Measurements from ENCODE around the gene TMC8. TPM values are rescaled to one million over a fixed set of nuclear protein-coding genes. Genes with fewer than 3 reads are reported as not detected.

The TMC8 gene
- total RNA-seq, 2 experiments from 2014 or later: 134 to 140 TPM

DNA sequence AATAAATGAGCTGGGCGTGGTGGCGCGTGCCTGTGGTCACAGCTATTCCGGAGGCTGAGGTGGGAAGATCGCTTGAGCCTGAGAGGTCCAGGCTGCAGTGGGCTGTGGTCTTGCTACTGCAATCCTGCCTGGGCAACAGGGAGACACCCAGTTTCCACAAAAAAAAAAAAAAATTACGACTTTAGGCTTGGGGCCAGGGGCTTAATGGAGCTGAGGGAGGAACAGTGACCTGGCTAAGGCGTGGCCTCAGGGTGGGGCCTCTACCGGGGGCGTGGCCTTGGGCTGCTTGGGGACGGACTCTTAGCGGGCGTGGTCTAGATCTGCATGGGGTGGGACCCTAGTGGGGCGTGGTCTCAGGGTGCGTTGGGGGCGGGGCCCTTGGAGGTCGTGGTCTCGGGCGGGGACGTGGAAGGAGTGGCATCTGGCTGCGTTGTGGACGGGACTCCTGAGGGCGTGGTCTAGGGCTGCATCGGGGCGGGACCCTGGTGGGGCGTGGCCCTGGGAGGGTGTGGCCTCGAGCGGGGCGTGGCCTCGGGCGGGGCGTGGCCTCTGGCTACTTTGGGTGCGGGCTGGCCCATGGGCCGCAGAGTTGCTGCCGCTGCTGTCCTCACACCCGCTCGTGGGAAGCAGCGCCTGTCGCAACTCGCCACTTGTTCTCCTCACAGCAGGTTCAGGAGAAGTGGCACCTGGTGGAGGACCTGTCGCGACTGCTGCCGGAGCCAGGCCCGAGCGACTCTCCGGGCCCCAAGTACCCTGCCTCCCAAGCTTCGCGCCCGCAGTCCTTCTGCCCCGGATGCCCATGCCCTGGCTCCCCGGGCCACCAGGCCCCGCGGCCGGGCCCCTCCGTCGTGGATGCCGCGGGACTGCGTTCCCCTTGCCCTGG is 9.8 kb downstream of the TMC8 start:
- ChIA-PET POLR2A (interaction anchor here (0.6 to 2.1 kb wide), 12 partner anchors 11 to 1473 kb away, joined by 3 to 7 read pairs (median 5); partner anchors contain the start of gene TK1), CTCF (interaction anchor here (1.0 to 2.9 kb wide), 2 partner anchors 10 to 36 kb away, joined by 7 to 13 read pairs; partner anchors contain the start of gene TMC8)
- Mint-ChIP-seq H3K4me3 (peak overlapping the region; percentile 31), H3K4me1 (ENCODE audit: low read depth) (peaks cover 56% of the 10 kb centered on the region), H3K27me3 (no peaks in the 10 kb centered on the region), H3K36me3 (peaks cover 45% of the 10 kb centered on the region), H3K9me3 (no peaks in the 10 kb centered on the region), H3K27ac (peak overlapping the region; percentile 63)
- intact Hi-C loops (cut with micrococcal nuclease): loop anchor here (1.0 kb wide), 1 partner anchor 10 kb away; the partner anchor contains the start of gene TMC8
- peak; percentile 98 for DNase-seq

DNA sequence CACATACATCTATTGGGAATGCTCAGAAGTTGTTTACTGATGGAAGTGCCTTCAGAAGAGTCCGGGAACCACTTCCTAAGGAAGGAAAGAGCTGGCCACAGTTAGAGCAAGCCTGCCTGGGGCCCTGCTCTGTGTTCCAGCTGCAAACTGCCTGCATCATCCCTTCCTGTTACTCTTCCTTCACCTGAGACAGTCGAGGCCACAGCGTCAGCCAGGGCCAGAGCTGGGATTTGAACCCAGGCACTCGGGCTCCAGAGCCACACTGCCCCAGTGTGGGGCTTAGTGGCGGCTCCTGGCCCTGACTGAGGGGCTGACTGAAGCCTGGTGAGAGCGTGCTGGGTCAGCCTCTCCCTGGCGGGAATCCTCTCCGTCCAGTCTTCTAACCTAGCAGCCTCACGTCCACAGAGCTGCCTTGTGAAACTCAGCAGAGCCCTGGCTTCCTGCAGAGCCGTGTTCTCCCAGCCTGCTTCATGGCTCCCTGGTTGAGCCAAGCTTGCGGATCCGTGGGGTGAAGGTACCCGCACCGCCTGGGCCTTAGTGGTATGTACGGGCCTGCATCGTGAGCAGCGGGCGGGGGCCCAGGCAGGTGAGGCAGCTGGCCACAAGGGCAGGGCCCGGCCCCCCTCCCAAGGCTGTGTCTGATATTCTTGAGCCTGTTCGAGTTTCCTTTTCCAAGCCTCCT is 11.0 kb downstream of the TMC8 start:
- Mint-ChIP-seq H3K27me3 (no peaks in the 10 kb centered on the region), H3K4me1 (ENCODE audit: low read depth) (peaks cover 47% of the 10 kb centered on the region), H3K4me3 (no peak overlapping the region), H3K36me3 (peaks cover 33% of the 10 kb centered on the region), H3K9me3 (no peaks in the 10 kb centered on the region), H3K27ac (no peak overlapping the region)
- POLR2A ChIA-PET: interaction anchor here (1.3 to 2.3 kb wide), 4 partner anchors 8 to 28 kb away, joined by 3 to 7 read pairs (median 6); partner anchors contain the start of gene TMC6
- intact Hi-C loops (cut with micrococcal nuclease): no loop called here
- CTCF ChIA-PET: interaction anchor here (0.6 to 0.8 kb wide), 3 partner anchors 8 to 29 kb away, joined by 3 to 11 read pairs (median 5); no protein-coding TSS in a partner anchor
- no peak for DNase-seq

DNA sequence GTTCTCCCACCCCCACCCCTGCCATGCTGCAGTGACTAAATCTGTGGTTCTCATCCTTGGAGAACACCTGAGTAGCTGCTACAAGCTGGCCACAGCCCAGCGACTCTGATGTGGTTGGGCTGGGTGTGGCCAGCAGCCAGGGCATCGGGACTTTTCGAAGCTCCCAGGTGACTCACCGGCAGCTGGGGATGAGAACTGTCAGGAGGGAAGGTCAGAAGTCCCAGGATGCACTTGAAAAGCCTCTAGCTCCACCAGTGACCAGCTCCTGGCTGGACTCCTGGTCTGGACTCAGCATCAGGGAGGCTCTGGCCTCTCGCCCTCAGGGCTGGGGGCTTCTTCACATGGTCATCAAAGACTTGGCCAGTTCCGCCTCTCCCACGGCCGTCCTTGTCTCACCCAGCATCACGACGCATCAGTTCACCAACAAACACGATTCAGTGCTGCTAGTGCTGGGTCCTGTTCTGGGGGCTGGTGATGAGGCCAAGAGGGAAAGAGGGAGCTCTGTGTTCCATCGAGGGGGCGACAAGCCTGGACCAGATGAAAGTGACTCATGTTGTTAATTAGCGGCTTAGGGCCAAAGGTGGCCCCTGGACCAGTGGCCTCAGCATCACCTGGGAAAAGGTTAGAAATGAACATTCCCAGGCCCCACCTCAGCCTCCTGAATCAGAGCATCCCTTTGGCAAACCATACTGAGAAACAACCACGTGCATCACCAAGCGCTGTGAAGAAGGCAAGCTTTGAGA is 11.7 kb downstream of the TMC8 start:
- H3K4me1 Mint-ChIP-seq (ENCODE audit: low read depth): peaks cover 40% of the 10 kb centered on the region
- H3K27me3 Mint-ChIP-seq: no peaks in the 10 kb centered on the region
- H3K36me3 Mint-ChIP-seq: peaks cover 26% of the 10 kb centered on the region
- DNase-seq: peak; percentile 49
- intact Hi-C loops (cut with micrococcal nuclease): no loop called here
- no peak overlapping the region for H3K4me3 Mint-ChIP-seq
- peak overlapping the region; percentile 28 for H3K27ac Mint-ChIP-seq
- CTCF ChIA-PET: interaction anchor here (0.6 to 0.8 kb wide), 3 partner anchors 9 to 29 kb away, joined by 3 to 11 read pairs (median 5); no protein-coding TSS in a partner anchor
- H3K9me3 Mint-ChIP-seq: no peaks in the 10 kb centered on the region
- POLR2A ChIA-PET: interaction anchor here (1.3 to 2.3 kb wide), 4 partner anchors 9 to 27 kb away, joined by 3 to 7 read pairs (median 6); partner anchors contain the start of gene TMC6

DNA sequence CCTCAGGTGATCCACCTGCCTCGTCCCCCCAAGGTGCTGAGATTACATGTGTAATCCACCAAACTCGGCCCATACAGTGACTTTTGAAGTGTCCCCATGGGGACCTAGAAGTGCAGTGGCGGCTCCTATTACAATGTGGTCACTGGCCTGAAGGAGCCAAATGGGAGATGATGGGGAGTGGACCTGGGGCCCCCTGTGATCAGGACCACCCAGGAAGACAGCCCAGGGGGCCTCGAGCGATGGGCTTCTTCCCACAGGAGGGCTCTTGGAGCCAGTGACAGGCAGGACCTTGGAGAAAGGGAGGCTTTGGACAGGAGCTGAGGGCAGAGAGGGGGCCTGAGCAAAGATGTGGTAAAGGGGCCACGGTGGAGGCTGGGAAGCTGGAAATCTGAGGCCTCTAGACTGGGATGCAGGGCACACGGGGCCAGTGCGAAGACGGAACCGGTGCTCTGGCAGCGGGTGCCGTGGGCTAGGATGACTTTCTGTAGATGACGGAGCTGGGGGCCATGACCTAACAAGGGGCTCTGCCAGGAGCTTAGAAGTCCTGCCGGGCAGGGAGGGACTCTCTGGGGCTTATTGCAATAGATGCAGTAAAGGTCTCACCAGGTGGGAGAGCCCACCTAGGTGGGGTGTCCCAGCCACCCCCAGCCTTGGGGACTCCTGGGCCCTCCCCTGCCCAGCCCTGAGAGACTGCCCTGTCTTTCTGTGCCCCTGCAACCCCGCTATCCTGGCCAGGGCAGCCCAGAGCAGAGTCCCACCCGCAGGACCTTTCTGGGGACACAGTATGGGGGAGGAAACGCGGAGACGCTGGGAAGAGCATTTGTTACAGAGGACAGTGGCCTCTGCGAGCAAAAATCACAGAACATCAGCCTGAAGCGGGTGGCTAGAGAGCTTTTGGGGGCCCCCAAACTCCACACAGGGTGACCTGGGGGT is 12.9 kb downstream of the TMC8 start:
- Mint-ChIP-seq H3K27ac (no peak overlapping the region), H3K9me3 (no peaks in the 10 kb centered on the region), H3K4me3 (no peak overlapping the region), H3K4me1 (ENCODE audit: low read depth) (peaks cover 35% of the 10 kb centered on the region), H3K36me3 (peaks cover 24% of the 10 kb centered on the region), H3K27me3 (no peaks in the 10 kb centered on the region)
- POLR2A ChIA-PET: interaction anchor here (1.0 to 2.3 kb wide), 2 partner anchors 10 to 31 kb away, joined by 3 to 7 read pairs; no protein-coding TSS in a partner anchor
- CTCF ChIA-PET: interaction anchor here (1.0 to 1.4 kb wide), 3 partner anchors 33 to 107 kb away, joined by 3 to 5 read pairs (median 3); no protein-coding TSS in a partner anchor
- DNase-seq: no peak
- intact Hi-C loops (cut with micrococcal nuclease): no loop called here

DNA sequence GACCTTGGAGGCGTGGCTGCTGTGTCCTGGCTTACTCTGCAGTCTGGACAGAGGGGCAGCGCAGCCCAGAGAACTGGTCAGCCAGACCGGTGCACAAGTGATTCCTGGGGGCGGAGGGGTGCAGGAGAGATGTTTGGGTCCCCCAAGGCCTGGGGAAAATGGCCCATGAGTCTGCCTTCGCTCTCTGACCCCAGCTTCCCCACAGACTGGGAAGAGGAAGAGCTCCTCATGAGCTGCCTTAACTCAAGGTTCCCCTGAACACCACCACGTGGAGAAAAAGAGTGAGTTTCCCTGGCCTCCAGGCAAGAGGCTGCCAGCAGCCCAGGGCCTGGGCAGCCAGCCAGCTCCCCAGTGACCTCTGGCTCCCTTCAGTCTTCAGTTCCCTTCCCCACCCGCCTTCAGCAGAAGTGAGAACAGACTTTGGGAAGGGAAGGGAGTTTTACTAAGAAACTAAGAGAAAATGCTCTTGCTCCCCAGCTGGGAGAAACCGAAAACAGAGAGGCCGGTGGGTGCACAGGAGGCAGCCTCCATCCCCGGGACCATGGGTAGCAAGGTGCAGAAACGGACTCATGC is 13.7 kb downstream of the TMC8 start:
- Mint-ChIP-seq H3K36me3 (peaks cover 22% of the 10 kb centered on the region), H3K27me3 (no peaks in the 10 kb centered on the region), H3K4me1 (ENCODE audit: low read depth) (peaks cover 29% of the 10 kb centered on the region), H3K9me3 (no peaks in the 10 kb centered on the region), H3K27ac (no peak overlapping the region), H3K4me3 (no peak overlapping the region)
- CTCF ChIA-PET: interaction anchor here (1.0 to 1.4 kb wide), 4 partner anchors 9 to 107 kb away, joined by 3 to 5 read pairs (median 3); no protein-coding TSS in a partner anchor
- intact Hi-C loops (cut with micrococcal nuclease): no loop called here
- no peak for DNase-seq
- POLR2A ChIA-PET: interaction anchor here (1.0 kb wide), 1 partner anchor 30 kb away, joined by 3 read pairs; no protein-coding TSS in a partner anchor

DNA sequence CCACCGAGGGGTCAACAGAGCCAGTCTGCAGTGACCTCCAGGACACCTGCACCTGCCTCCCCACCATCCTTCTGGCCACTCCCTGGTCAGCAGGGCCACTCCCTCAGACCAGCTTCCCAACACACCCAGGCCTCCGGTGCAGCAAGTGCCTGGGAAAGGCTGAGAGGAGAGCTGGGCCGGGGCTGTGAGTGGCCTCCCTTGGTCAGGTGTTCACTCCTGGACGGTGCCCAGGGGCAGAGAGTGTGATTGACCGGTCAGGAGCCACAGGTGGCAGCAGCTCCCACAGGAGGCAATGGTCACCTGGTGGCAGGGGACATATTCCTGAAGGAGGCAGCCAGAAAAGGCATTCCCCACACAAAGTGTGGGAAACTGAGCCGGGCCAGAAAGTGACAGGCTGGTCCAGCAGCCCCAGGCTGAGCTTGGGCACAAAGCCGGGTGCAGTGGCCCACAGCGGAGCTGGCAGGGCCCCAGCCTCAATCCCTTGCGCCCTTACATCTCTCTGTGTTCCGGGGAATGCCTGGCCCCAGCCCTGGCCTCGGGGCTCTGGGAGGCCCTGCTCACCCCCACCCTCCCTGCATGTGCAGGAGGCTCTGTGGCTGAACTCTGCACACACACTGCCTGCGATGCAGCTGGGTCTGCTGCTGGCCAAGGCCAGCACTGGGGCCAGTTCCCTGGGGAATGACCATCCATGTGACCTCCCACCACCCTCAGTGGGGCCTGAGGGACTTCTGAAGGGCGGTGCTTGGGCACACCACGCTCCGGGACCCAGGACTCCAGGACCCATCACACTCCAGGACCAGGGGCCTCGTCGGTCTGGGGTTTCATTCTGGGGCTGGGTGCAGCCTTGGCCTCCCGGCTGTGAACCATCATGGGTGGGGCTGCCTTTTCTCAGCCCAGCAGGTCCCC is 14.4 kb downstream of the TMC8 start:
- no peaks in the 10 kb centered on the region for H3K9me3 Mint-ChIP-seq
- H3K4me1 Mint-ChIP-seq (ENCODE audit: low read depth): peaks cover 26% of the 10 kb centered on the region
- H3K27me3 Mint-ChIP-seq: no peaks in the 10 kb centered on the region
- ChIA-PET CTCF (interaction anchor here (1.1 to 1.4 kb wide), 2 partner anchors 10 to 106 kb away, joined by 3 read pairs; no protein-coding TSS in a partner anchor), POLR2A (interaction anchor here (0.6 kb wide), 1 partner anchor 65 kb away, joined by 3 read pairs; no protein-coding TSS in a partner anchor)
- H3K4me3 Mint-ChIP-seq: no peak overlapping the region
- H3K27ac Mint-ChIP-seq: no peak overlapping the region
- H3K36me3 Mint-ChIP-seq: peaks cover 18% of the 10 kb centered on the region
- intact Hi-C loops (cut with micrococcal nuclease): no loop called here
- DNase-seq: no peak

DNA sequence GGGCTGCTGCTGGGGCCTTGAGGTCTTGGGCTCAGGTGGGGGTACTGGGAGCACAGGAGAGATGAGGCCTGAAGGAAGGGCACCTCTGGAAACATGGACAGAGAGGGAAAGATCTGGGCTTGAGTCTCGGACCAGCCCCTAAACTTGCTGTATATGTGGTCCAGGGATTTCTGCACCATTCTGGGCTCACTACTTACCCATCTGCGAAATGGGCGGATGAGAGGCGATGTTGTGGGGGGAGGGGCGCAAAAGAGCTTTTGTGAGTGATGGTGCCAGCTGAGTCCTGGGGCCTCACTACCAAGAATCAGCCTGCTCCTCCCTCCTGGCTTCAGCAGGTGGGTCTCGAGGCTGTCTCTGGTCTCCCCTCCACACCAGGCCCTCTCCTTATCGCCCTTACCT is 15.9 kb downstream of the TMC8 start:
- H3K4me3 Mint-ChIP-seq: no peak overlapping the region
- H3K36me3 Mint-ChIP-seq: peaks cover 11% of the 10 kb centered on the region
- no peaks in the 10 kb centered on the region for H3K27me3 Mint-ChIP-seq
- H3K27ac Mint-ChIP-seq: peak overlapping the region; percentile 34
- ChIA-PET POLR2A (no interaction called here), CTCF (interaction anchor here (0.6 kb wide), 1 partner anchor 472 kb away, joined by 3 read pairs; no protein-coding TSS in a partner anchor)
- no peak for DNase-seq
- no peaks in the 10 kb centered on the region for H3K9me3 Mint-ChIP-seq
- H3K4me1 Mint-ChIP-seq (ENCODE audit: low read depth): peaks cover 16% of the 10 kb centered on the region
- intact Hi-C loops (cut with micrococcal nuclease): no loop called here

DNA sequence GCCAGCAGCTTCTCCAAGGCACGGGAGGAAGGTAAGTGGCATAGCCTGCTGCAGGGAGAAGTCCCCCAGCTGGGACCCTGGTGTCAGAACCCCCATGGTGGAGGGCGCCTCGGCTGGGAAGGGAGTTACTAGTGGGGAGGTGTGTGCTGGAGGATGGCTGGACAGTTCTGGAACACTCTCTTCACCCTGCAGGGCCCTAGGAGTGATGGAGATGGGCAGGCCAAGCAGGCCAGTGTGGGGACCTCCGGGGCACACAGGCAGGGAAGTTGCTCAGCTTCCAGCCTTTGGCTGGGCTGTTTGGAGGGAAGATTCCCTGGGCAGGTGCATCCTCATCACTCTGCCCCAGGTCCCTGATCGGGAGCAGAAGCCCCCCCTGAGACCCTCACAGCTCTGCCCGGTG is 16.3 kb downstream of the TMC8 start:
- intact Hi-C loops (cut with micrococcal nuclease): no loop called here
- POLR2A ChIA-PET: no interaction called here

DNA sequence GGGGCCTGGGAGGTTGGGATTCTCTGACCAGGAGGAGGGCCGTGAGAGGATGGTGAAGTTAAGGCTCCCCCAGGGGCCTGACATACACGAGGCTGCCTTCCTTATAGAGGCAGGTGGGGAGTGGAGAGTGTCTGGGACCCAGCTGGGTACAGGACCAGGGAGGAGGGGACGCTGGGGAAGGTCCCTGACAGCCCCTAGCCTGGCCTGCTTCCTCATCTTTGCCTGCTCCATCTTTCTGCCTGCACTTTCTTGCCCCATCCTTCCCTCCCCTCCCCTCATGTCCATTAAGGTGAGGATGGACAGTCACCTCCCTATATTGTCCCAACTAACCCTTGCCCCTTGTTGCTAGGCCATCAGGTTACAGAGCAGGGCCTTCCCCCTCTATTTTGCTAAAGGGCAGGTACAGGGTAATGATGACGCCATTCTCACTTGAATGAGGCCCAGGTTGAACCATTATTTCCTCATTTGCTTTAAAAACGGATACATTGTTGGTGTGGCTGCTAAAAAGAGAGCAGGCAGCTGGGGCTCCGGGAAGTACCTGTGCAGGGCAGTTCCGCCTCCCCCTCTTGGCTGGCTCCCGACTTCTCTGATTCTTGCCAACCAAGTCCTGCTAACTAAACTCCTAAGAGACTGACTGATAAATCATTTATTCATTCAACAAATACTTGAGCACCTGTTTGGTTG is 16.9 kb downstream of the TMC8 start:
- intact Hi-C loops (cut with micrococcal nuclease): no loop called here
- Mint-ChIP-seq H3K36me3 (peaks cover 2% of the 10 kb centered on the region), H3K27me3 (no peaks in the 10 kb centered on the region), H3K27ac (peak overlapping the region; percentile 38), H3K4me3 (no peak overlapping the region), H3K9me3 (no peaks in the 10 kb centered on the region), H3K4me1 (ENCODE audit: low read depth) (peaks cover 8% of the 10 kb centered on the region)
- DNase-seq: peak; percentile 18
- ChIA-PET CTCF (interaction anchor here (2.1 kb wide), 1 partner anchor 29 kb away, joined by 7 read pairs; no protein-coding TSS in a partner anchor), POLR2A (no interaction called here)

More for the DNA sequence above, 16.3 kb downstream of the TMC8 start:
- CTCF ChIA-PET: interaction anchor here (0.6 kb wide), 1 partner anchor 472 kb away, joined by 3 read pairs; no protein-coding TSS in a partner anchor
- Mint-ChIP-seq H3K4me3 (no peak overlapping the region), H3K9me3 (no peaks in the 10 kb centered on the region), H3K27ac (no peak overlapping the region), H3K27me3 (no peaks in the 10 kb centered on the region), H3K4me1 (ENCODE audit: low read depth) (peaks cover 14% of the 10 kb centered on the region), H3K36me3 (peaks cover 7% of the 10 kb centered on the region)
- no peak for DNase-seq
